ENCODE data around the gene SRRM4. TPM values are rescaled to one million over a fixed set of nuclear protein-coding genes. Genes with fewer than 3 reads are reported as not detected.

Gene SRRM4
- total and polyA plus RNA-seq, 8 donors: 0.05 to 0.48 (median 0.39) TPM; not detected in 1

DNA sequence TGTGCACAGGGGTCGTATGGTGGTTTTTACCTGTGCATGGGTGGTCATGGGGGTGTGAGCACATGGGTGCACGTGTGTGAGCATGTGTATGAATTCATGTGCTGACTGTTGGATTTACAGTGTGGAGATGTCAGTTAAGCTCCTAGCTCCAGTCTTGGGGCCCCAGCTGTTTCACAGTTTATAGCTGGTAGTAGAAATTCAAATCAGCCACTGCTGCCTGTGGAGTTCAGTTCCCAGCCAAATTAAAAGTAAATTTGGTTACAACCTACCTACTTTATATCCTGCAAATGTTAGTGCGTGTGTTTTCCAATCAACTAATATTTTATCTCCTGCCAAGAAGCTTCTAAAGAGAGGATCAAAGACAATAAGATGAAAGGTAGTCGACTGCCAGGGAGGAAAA is 141.4 kb downstream of the SRRM4 start:
- no peak for ATAC-seq

DNA sequence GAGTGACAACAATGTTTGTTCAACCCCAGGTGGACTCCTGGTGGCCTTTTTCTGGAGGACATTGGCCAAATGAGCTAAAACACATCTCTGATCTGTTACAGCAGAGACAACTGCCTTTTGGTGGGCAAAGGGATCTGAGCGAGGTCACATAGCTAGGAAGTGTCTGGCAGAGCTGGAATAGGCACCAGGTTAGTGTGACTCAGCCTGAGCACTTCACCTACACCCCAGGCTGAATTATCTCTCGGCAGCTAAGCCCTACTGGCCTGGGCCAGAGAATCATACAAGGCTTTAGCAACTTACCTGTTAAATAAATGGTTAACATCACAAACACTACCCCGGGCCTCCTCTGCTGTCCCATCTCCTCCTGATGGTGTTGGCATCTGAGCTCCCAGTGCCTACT is 147.2 kb downstream of the SRRM4 start:
- ATAC-seq (no peak), DNase-seq (no peak)
- H3K27me3 ChIP-seq: no peaks in the 10 kb centered on the region

More for the DNA sequence above, 141.4 kb downstream of the SRRM4 start:
- no peaks in the 10 kb centered on the region for H3K27me3 ChIP-seq
- H3K36me3 ChIP-seq: no peaks in the 10 kb centered on the region
- no peak for DNase-seq
- no peak overlapping the region for H3K27ac ChIP-seq
- H3K9me3 ChIP-seq: no peaks in the 10 kb centered on the region
- no peaks in the 10 kb centered on the region for H3K4me1 ChIP-seq
- TF ChIP-seq, protein P1, sequence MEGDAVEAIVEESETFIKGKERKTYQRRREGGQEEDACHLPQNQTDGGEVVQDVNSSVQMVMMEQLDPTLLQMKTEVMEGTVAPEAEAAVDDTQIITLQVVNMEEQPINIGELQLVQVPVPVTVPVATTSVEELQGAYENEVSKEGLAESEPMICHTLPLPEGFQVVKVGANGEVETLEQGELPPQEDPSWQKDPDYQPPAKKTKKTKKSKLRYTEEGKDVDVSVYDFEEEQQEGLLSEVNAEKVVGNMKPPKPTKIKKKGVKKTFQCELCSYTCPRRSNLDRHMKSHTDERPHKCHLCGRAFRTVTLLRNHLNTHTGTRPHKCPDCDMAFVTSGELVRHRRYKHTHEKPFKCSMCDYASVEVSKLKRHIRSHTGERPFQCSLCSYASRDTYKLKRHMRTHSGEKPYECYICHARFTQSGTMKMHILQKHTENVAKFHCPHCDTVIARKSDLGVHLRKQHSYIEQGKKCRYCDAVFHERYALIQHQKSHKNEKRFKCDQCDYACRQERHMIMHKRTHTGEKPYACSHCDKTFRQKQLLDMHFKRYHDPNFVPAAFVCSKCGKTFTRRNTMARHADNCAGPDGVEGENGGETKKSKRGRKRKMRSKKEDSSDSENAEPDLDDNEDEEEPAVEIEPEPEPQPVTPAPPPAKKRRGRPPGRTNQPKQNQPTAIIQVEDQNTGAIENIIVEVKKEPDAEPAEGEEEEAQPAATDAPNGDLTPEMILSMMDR (IDR thresholded peaks at IDR 0.05): no peak
- no peak overlapping the region for H3K4me3 ChIP-seq
- intact Hi-C loops (cut with DNase I): no loop called here

DNA sequence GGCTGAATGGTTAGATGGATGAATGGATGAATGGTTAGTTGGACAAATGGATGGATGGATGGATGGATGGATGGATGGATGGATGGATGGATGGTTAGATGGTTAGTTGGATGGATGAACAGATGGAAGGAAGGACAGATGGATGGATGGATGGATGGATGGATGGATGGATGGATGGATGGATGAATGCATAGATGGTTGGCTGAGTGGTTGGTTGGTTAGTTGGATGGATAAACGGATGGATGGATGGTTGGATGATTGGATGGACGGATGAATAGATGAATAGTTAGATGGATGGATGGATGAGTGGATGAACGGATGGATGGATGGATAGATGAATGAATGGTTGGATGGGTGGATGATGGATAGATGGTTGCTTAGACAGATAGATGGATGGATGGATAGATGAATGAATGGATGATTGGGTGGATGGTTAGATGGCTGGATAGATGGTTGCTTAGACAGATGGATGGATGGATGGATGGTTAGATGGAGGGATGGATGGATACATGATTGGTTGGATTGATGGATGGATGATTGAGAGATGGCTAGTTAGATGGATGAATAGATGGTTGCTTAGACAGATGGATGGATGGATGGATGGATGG is 148.6 kb downstream of the SRRM4 start:
- DNase-seq: no peak
- no peaks in the 10 kb centered on the region for H3K36me3 ChIP-seq
- no peaks in the 10 kb centered on the region for H3K27me3 ChIP-seq
- TF ChIP-seq, protein P1 (IDR thresholded peaks at IDR 0.05): no peak
- peaks cover 0 to 16% of the 10 kb centered on the region in 2 donors for H3K9me3 ChIP-seq
- intact Hi-C loops (cut with DNase I): no loop called here
- H3K27ac ChIP-seq: no peak overlapping the region
- no peak for ATAC-seq
- H3K4me3 ChIP-seq: no peak overlapping the region
- no peaks in the 10 kb centered on the region for H3K4me1 ChIP-seq

More for the DNA sequence above, 147.2 kb downstream of the SRRM4 start:
- Histone ChIP-seq H3K36me3 (no peaks in the 10 kb centered on the region), H3K9me3 (peaks cover 0 to 13% of the 10 kb centered on the region in 2 donors), H3K4me3 (no peak overlapping the region), H3K4me1 (no peaks in the 10 kb centered on the region), H3K27ac (no peak overlapping the region)
- intact Hi-C loops (cut with DNase I): no loop called here
- TF ChIP-seq, protein P1 (IDR thresholded peaks at IDR 0.05): no peak

DNA sequence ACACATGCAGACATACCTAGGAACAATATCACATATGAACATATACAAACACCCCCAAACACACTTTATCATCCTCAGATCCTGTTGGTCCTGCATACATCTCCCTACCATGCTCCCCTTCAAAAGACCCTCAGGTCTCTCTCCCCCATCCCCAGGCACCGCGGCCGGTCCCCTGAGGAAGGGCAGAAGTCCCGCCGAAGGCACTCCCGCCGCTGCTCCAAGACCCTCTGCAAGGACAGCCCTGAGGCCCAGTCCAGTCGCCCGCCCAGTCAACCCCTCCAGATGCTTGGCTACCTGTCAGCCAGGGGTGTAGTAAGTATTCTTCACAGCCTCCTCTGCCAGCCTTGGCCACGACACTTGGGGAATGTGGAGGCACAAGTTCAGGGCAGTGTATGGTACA is 149.2 kb downstream of the SRRM4 start:
- DNase-seq: peak in 1 of 4 donors; percentile 80
- TF ChIP-seq, protein P1 (IDR thresholded peaks at IDR 0.05): no peak
- H3K4me1 ChIP-seq: no peaks in the 10 kb centered on the region
- H3K27ac ChIP-seq: no peak overlapping the region
- no peak overlapping the region for H3K4me3 ChIP-seq
- no peaks in the 10 kb centered on the region for H3K27me3 ChIP-seq
- peaks cover 0 to 16% of the 10 kb centered on the region in 2 donors for H3K9me3 ChIP-seq
- no peaks in the 10 kb centered on the region for H3K36me3 ChIP-seq
- ATAC-seq: no peak
- intact Hi-C loops (cut with DNase I): no loop called here

DNA sequence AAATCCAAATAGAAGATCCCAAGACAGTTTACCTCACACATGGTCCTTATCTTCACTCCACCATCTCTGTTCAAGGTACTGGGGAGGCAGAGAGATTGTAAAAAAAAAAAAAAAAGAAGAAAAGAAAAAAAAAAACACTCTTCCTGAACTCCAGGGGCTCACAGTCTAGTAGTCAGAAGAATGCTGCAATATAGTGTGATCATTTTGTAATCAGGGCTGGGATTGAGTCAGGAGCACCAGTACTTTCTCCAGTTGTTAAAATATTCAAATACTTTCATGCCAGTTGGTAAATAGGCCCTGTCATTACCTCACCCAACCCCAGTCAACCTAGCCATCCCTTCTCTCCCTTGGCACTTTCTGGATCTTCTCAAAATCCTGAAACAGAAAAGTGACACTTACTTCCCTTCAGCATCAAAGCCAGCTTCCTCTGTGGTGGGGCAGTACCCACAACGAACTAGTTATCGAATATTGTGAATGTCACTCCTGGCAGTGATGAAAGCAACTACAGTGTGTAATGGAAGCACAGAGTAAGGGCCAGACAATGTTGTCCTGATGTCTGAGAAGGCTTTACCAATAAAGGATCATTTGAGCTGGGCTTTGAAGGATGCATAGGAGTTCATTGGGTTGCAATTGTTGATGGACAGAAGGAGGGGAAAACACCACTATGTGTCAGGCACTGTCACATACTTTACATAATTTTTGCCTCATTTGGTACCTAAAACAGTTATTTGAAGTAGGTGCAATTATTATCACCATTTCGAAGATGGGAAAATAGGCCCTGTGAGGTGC is 153.1 kb downstream of the SRRM4 start:
- no peak for DNase-seq

More for the DNA sequence above, 153.1 kb downstream of the SRRM4 start:
- no peaks in the 10 kb centered on the region for H3K36me3 ChIP-seq
- intact Hi-C loops (cut with DNase I): no loop called here
- no peak for ATAC-seq
- no peak overlapping the region for H3K4me3 ChIP-seq
- TF ChIP-seq, protein P1 (IDR thresholded peaks at IDR 0.05): no peak
- H3K4me1 ChIP-seq: no peaks in the 10 kb centered on the region
- H3K9me3 ChIP-seq: peaks cover 0 to 16% of the 10 kb centered on the region in 2 donors
- no peaks in the 10 kb centered on the region for H3K27me3 ChIP-seq
- no peak overlapping the region for H3K27ac ChIP-seq
